H9 (cell line): ENCODE measurements around the gene MTCH1. TPM values are rescaled to one million over a fixed set of nuclear protein-coding genes. Genes with fewer than 3 reads are reported as not detected.

Experiments used
- DNase-seq: peaks from one replicate; pipeline ENCODE4 v3.0.0-alpha.2; 2017
- H2AFZ ChIP-seq: one replicate; pipeline ENCODE4 v1.6.1; 2013; ENCODE audit warnings: mild to moderate bottlenecking, low read length, control low read depth, moderate library complexity
- H2AK5ac ChIP-seq: 2 replicates; pipeline ENCODE4 v1.6.1; 2013; ENCODE audit warnings: low read length, control low read depth, mixed read lengths; ENCODE audit not compliant: insufficient read length
- H2BK120ac ChIP-seq: one replicate; pipeline ENCODE4 v1.6.1; 2013; ENCODE audit warnings: low read depth, mild to moderate bottlenecking, low read length, control low read depth, inconsistent platforms; ENCODE audit not compliant: poor library complexity, severe bottlenecking
- H2BK12ac ChIP-seq: 2 replicates; pipeline ENCODE4 v1.6.1; 2013; ENCODE audit warnings: low read length, control low read depth, mixed read lengths, low read depth; ENCODE audit not compliant: insufficient read length
- H2BK15ac ChIP-seq: 2 replicates; pipeline ENCODE4 v1.6.1; 2013; ENCODE audit warnings: low read depth, low read length, control low read depth
- H2BK20ac ChIP-seq: one replicate; pipeline ENCODE4 v1.6.1; 2013; ENCODE audit warnings: low read depth, mild to moderate bottlenecking, low read length, control low read depth, inconsistent platforms; ENCODE audit not compliant: poor library complexity, severe bottlenecking
- H2BK5ac ChIP-seq: 2 replicates; pipeline ENCODE4 v1.6.1; 2013; ENCODE audit warnings: low read length, control low read depth, mixed read lengths; ENCODE audit not compliant: insufficient read length
- H3K14ac ChIP-seq: 2 replicates; pipeline ENCODE4 v1.6.1; 2013; ENCODE audit warnings: low read length, control low read depth; ENCODE audit not compliant: insufficient read depth
- H3K18ac ChIP-seq: 2 replicates; pipeline ENCODE4 v1.6.1; 2013; ENCODE audit warnings: low read depth, mild to moderate bottlenecking, mixed read lengths, low read length, control low read depth; ENCODE audit not compliant: insufficient read length
- H3K23ac ChIP-seq: 2 replicates; pipeline ENCODE4 v1.6.1; 2013; ENCODE audit warnings: low read length, control low read depth, mixed read lengths, low read depth; ENCODE audit not compliant: insufficient read length
- H3K23me2 ChIP-seq: 2 replicates; pipeline ENCODE4 v1.6.1; 2013; ENCODE audit warnings: low read depth, mild to moderate bottlenecking, mixed read lengths, low read length, control low read depth; ENCODE audit not compliant: insufficient read length, poor library complexity, severe bottlenecking
- H3K27ac ChIP-seq: 2 replicates; pipeline ENCODE4 v1.5.1; 2013; ENCODE audit warnings: low read length, control low read depth, mixed read lengths, low read depth; ENCODE audit not compliant: insufficient read length
- H3K27me3 ChIP-seq: 2 replicates; pipeline ENCODE4 v1.6.1; 2013; ENCODE audit warnings: low read length, control low read depth, inconsistent platforms; ENCODE audit not compliant: insufficient read depth
- H3K4ac ChIP-seq: 2 replicates; pipeline ENCODE4 v1.6.1; 2013; ENCODE audit warnings: low read depth, mild to moderate bottlenecking, control low read depth, inconsistent platforms, low read length, moderate library complexity
- H3K4me1 ChIP-seq: 2 replicates; pipeline ENCODE4 v1.6.1; 2013; ENCODE audit warnings: low read length, control low read depth, inconsistent platforms; ENCODE audit not compliant: insufficient read depth
- H3K4me2 ChIP-seq: 2 replicates; pipeline ENCODE4 v1.6.1; 2013; ENCODE audit warnings: low read length, control low read depth, mixed read lengths; ENCODE audit not compliant: insufficient read length, insufficient read depth
- H3K56ac ChIP-seq: 2 replicates; pipeline ENCODE4 v1.6.1; 2013; ENCODE audit warnings: low read depth, mild to moderate bottlenecking, mixed read lengths, low read length, control low read depth; ENCODE audit not compliant: insufficient read length
- H3K79me1 ChIP-seq: 2 replicates; pipeline ENCODE4 v1.6.1; 2013; ENCODE audit warnings: low read depth, mild to moderate bottlenecking, moderate library complexity, low read length, control low read depth, inconsistent platforms; ENCODE audit not compliant: insufficient read depth, poor library complexity, severe bottlenecking
- H3K79me2 ChIP-seq: 2 replicates; pipeline ENCODE4 v1.6.1; 2013; ENCODE audit warnings: low read length, control low read depth, inconsistent platforms; ENCODE audit not compliant: insufficient read depth
- H3K9ac ChIP-seq: 2 replicates; pipeline ENCODE4 v1.6.1; 2013; ENCODE audit warnings: low read length, control low read depth, mixed read lengths; ENCODE audit not compliant: insufficient read length; ENCODE audit errors: extremely low read depth
- H3K9me3 ChIP-seq: one replicate; pipeline ENCODE4 v1.6.1; 2013; ENCODE audit warnings: low read depth, low read length, inconsistent platforms; ENCODE audit not compliant: control insufficient read depth
- H3T11ph ChIP-seq: one replicate; pipeline ENCODE4 v1.6.1; 2013; ENCODE audit warnings: mild to moderate bottlenecking, low read length, control low read depth, inconsistent platforms
- H4K20me1 ChIP-seq: one replicate; pipeline ENCODE4 v1.6.1; 2013; ENCODE audit not compliant: control insufficient read depth, insufficient read length, insufficient read depth
- H4K5ac ChIP-seq: 2 replicates; pipeline ENCODE4 v1.6.1; 2013; ENCODE audit warnings: low read depth, mild to moderate bottlenecking, mixed read lengths, low read length, control low read depth; ENCODE audit not compliant: insufficient read length
- H4K8ac ChIP-seq: replicated peaks from 2 replicates; pipeline ENCODE4 v1.6.1; 2013; ENCODE audit warnings: low read length, control low read depth, mixed read lengths, low read depth; ENCODE audit not compliant: insufficient read length
- H4K91ac ChIP-seq: 2 replicates; pipeline ENCODE4 v1.6.1; 2013; ENCODE audit warnings: low read depth, mild to moderate bottlenecking, moderate library complexity, mixed read lengths, low read length, control low read depth; ENCODE audit not compliant: insufficient read length
- H3K27ac Mint-ChIP-seq, 3 experiments: 2 replicates in 2 of 3; 3 replicates in 1 of 3; pipeline ENCODE4 v1.8.0; 2020 to 2021; ENCODE audit warnings: mixed read lengths in 3 of 3, mild to moderate bottlenecking in 1 of 3, moderate library complexity in 1 of 3
- H3K27me3 Mint-ChIP-seq: 2 replicates; pipeline ENCODE4 v1.8.0; 2021; ENCODE audit warnings: low read depth, mild to moderate bottlenecking, moderate library complexity, mixed read lengths
- H3K36me3 Mint-ChIP-seq, 3 experiments: 2 replicates in 2 of 3; 3 replicates in 1 of 3; pipeline ENCODE4 v1.8.0; 2020 to 2021; ENCODE audit warnings: low read depth in 3 of 3, mixed read lengths in 3 of 3; ENCODE audit not compliant: insufficient read depth in 1 of 3
- H3K4me1 Mint-ChIP-seq, 2 experiments: 2 replicates each; pipeline ENCODE4 v1.8.0; 2020; ENCODE audit warnings: mixed read lengths in 2 of 2
- H3K4me3 Mint-ChIP-seq, 2 experiments: 2 replicates in 1 of 2; 3 replicates in 1 of 2; pipeline ENCODE4 v1.8.0; 2020 to 2021; ENCODE audit warnings: mild to moderate bottlenecking in 2 of 2, mixed read lengths in 2 of 2, moderate library complexity in 1 of 2
- H3K9me3 Mint-ChIP-seq, 2 experiments: 2 replicates in 1 of 2; 3 replicates in 1 of 2; pipeline ENCODE4 v1.8.0; 2020; ENCODE audit warnings: mild to moderate bottlenecking in 2 of 2, mixed read lengths in 2 of 2, moderate library complexity in 1 of 2
- CTCF ChIP-seq: fragments of 200-600 bp; sonication (generic); conservative IDR thresholded peaks from 3 replicates; pipeline ENCODE4 v1.8.0; 2021; ENCODE audit warnings: antibody characterized with exemption, mild to moderate bottlenecking
- WGBS: extraction: QIAGEN DNeasy Blood & Tissue Kit; methylation state at CpG from one replicate; pipeline ENCODE4 v1.1.7; 2013; ENCODE audit warnings: missing lambda C conversion rate, low lambda C conversion rate, mixed read lengths; ENCODE audit not compliant: insufficient read length; ENCODE audit errors: extremely low coverage; 5-methylcytosine and 5-hydroxymethylcytosine counted together
- total RNA-seq: library from RNA; stranded (reverse); gene quantifications from 2 replicates; pipeline ENCODE4 v1.2.1, GENCODE V29; 2021

MTCH1 gene
- total RNA-seq, 1 experiment from 2014 or later: 200 TPM

GRCh38 chr6:36984581-36985416 is 1.2 kb downstream of the MTCH1 start:
- H2BK5ac ChIP-seq: no peak overlapping the region
- H3K27ac ChIP-seq: no peak overlapping the region
- no peak overlapping the region for H3K56ac ChIP-seq
- H2BK120ac ChIP-seq: peak overlapping the region; percentile 65
- H3K9me3 ChIP-seq: no peaks in the 10 kb centered on the region
- H4K20me1 ChIP-seq: no peaks in the 10 kb centered on the region
- peak overlapping the region; percentile 71 for H3K14ac ChIP-seq
- H3K27me3 Mint-ChIP-seq: no peaks in the 10 kb centered on the region
- H3K27me3 ChIP-seq: no peaks in the 10 kb centered on the region
- H4K8ac ChIP-seq: no peak overlapping the region
- no peak overlapping the region for H3K4me3 Mint-ChIP-seq
- H3K23ac ChIP-seq: no peak overlapping the region
- no peak overlapping the region for H2BK20ac ChIP-seq
- no CpG with 5 or more reads among the region's 19 CpGs for WGBS
- H3T11ph ChIP-seq: no peak overlapping the region
- peaks cover 21% of the 10 kb centered on the region for H3K23me2 ChIP-seq
- no peaks in the 10 kb centered on the region for H3K9me3 Mint-ChIP-seq
- H4K91ac ChIP-seq: no peak overlapping the region
- no peak for TF ChIP-seq CTCF
- peak overlapping the region; percentile 88 for H3K9ac ChIP-seq
- H3K4me1 ChIP-seq: peaks cover 14% of the 10 kb centered on the region; the same call in 1 of the 2 replicates
- H3K4ac ChIP-seq: no peak overlapping the region
- peak; percentile 79 for DNase-seq
- H3K36me3 Mint-ChIP-seq: peaks cover 5 to 11% (median 5%) of the 10 kb centered on the region in 3 experiments; a peak in 5 of 7 replicates
- H3K4me1 Mint-ChIP-seq: peaks cover 28 to 29% of the 10 kb centered on the region in 2 experiments
- H3K18ac ChIP-seq: peak overlapping the region; percentile 47
- no peaks in the 10 kb centered on the region for H3K79me1 ChIP-seq
- no peak overlapping the region for H2AFZ ChIP-seq
- H3K27ac Mint-ChIP-seq: no peak overlapping the region
- H4K5ac ChIP-seq: no peak overlapping the region
- H3K4me2 ChIP-seq: peak overlapping the region; percentile 78
- no peak overlapping the region for H2AK5ac ChIP-seq
- no peak overlapping the region for H2BK12ac ChIP-seq
- peaks cover 48% of the 10 kb centered on the region; the same call in 1 of the 2 replicates for H3K79me2 ChIP-seq
- no peak overlapping the region for H2BK15ac ChIP-seq
